Measurements from ENCODE around the gene ZNF329. TPM values are rescaled to one million over a fixed set of nuclear protein-coding genes. Genes with fewer than 3 reads are reported as not detected.

ZNF329 gene
- polyA plus RNA-seq, 4 donors = 18.8 to 26.1 (median 24.1) TPM

GRCh38 chr19:58079792-58080191, 70.8 kb downstream of the ZNF329 start:
- no peak for DNase-seq (ENCODE audit: low read depth in 4 of 4, low spot score in 3 of 4)

Other genes with a start within 250 kb of the ZNF329 start
- gene ZNF417, start 234.2 kb downstream of the ZNF329 start, polyA plus RNA-seq (ENCODE audit: insufficient read length in 4 of 4) = 10 to 100 TPM; 20.3 to 23.1 (median 21.8) TPM
- 10 to 100 TPM; 19.0 to 21.9 (median 19.5) TPM for gene ZNF418, start 215.4 kb downstream of the ZNF329 start, polyA plus RNA-seq (ENCODE audit: insufficient read length in 4 of 4)
- gene ZNF256, start 203.1 kb downstream of the ZNF329 start, polyA plus RNA-seq (ENCODE audit: insufficient read length in 4 of 4) = 10 to 100 TPM in 1 of 4 donors, 1 to 10 TPM in 3; 8.1 to 10.3 (median 9.1) TPM
- gene C19orf18, start 176.3 kb downstream of the ZNF329 start, polyA plus RNA-seq (ENCODE audit: insufficient read length in 4 of 4) = 1 to 10 TPM; 1.4 to 3.5 (median 1.7) TPM
- 10 to 100 TPM; 30.7 to 33.9 (median 32.3) TPM for gene ZNF606, start 148.0 kb downstream of the ZNF329 start, polyA plus RNA-seq (ENCODE audit: insufficient read length in 4 of 4)
- 1 to 10 TPM; 2.0 to 5.7 (median 3.9) TPM for gene ZSCAN1, start 116.8 kb downstream of the ZNF329 start, polyA plus RNA-seq (ENCODE audit: insufficient read length in 4 of 4)
- gene ZNF135, start 91.5 kb downstream of the ZNF329 start, polyA plus RNA-seq (ENCODE audit: insufficient read length in 4 of 4) = 10 to 100 TPM; 18.6 to 23.1 (median 22.2) TPM
- 100 to 1,000 TPM in 1 of 4 donors, 10 to 100 TPM in 3; 85.2 to 114 (median 86.2) TPM for gene ZSCAN18, start 52.6 kb downstream of the ZNF329 start, polyA plus RNA-seq (ENCODE audit: insufficient read length in 4 of 4)
- gene ZNF274, start 32.3 kb upstream of the ZNF329 start, polyA plus RNA-seq (ENCODE audit: insufficient read length in 4 of 4) = 10 to 100 TPM; 18.1 to 22.7 (median 19.1) TPM
- 10 to 100 TPM; 29.7 to 37.0 (median 33.2) TPM for gene ZNF544, start 78.1 kb upstream of the ZNF329 start, polyA plus RNA-seq (ENCODE audit: insufficient read length in 4 of 4)
- 1 to 10 TPM; 6.4 to 7.5 (median 7.0) TPM for gene ZNF8, start 128.2 kb upstream of the ZNF329 start, polyA plus RNA-seq (ENCODE audit: insufficient read length in 4 of 4)
- gene ERVK3-1, start 154.6 kb upstream of the ZNF329 start, polyA plus RNA-seq (ENCODE audit: insufficient read length in 4 of 4) = 10 to 100 TPM; 46.2 to 51.0 (median 49.4) TPM
- gene ZSCAN22, start 176.2 kb upstream of the ZNF329 start, polyA plus RNA-seq (ENCODE audit: insufficient read length in 4 of 4) = 1 to 10 TPM; 3.4 to 3.8 (median 3.5) TPM
- gene A1BG, start 202.7 kb upstream of the ZNF329 start, polyA plus RNA-seq (ENCODE audit: insufficient read length in 4 of 4) = 1 to 10 TPM in 1 of 4 donors, under 1 TPM in 3; 0.39 to 2.7 (median 0.93) TPM
- 1 to 10 TPM; 3.3 to 5.7 (median 3.9) TPM for gene ZNF497, start 212.0 kb upstream of the ZNF329 start, polyA plus RNA-seq (ENCODE audit: insufficient read length in 4 of 4)
- gene ZNF837, start 230.2 kb upstream of the ZNF329 start, polyA plus RNA-seq (ENCODE audit: insufficient read length in 4 of 4) = 1 to 10 TPM; 2.1 to 5.3 (median 2.8) TPM
- gene RPS5, start 236.5 kb upstream of the ZNF329 start, polyA plus RNA-seq (ENCODE audit: insufficient read length in 4 of 4) = 1,000 to 10,000 TPM in 1 of 4 donors, 100 to 1,000 TPM in 3; 816 to 1,178 (median 906) TPM
- gene RNF225, start 244.9 kb upstream of the ZNF329 start, polyA plus RNA-seq (ENCODE audit: insufficient read length in 4 of 4) = under 1 TPM in 1 of 4 donors, not detected in 3; 0.10 TPM

Measured in right renal pelvis (tissue), 4 donors.